Karpas-422 (cell line): ENCODE data around the gene ADGRG6. TPM values are rescaled to one million over a fixed set of nuclear protein-coding genes. Genes with fewer than 3 reads are reported as not detected.

Source experiments
- DNase-seq: peaks from one replicate; pipeline ENCODE4 v3.0.0-alpha.2; 2015
- H2AFZ ChIP-seq: fragments of 200-600 bp; sonication (generic); 2 replicates; pipeline ENCODE4 v1.6.1; 2014; ENCODE audit warnings: antibody characterized with exemption, low read length, mixed read lengths
- H3K27ac ChIP-seq: fragments of 200-600 bp; sonication (generic); 2 replicates; pipeline ENCODE4 v1.5.1; 2014; ENCODE audit warnings: mild to moderate bottlenecking, low read length, moderate library complexity
- H3K27me3 ChIP-seq: fragments of 200-600 bp; sonication (generic); 2 replicates; pipeline ENCODE4 v1.6.1; 2014; ENCODE audit warnings: low read length, mixed read lengths
- H3K36me3 ChIP-seq: fragments of 200-600 bp; sonication (generic); 2 replicates; pipeline ENCODE4 v1.6.1; 2014; ENCODE audit warnings: low read length, mixed read lengths; ENCODE audit not compliant: insufficient read depth
- H3K4me1 ChIP-seq: fragments of 200-600 bp; sonication (generic); 2 replicates; pipeline ENCODE4 v1.6.1; 2014; ENCODE audit warnings: mild to moderate bottlenecking, low read length, mixed read lengths
- H3K4me2 ChIP-seq: fragments of 200-600 bp; sonication (generic); 2 replicates; pipeline ENCODE4 v1.6.1; 2014; ENCODE audit warnings: low read length, low read depth, mild to moderate bottlenecking; ENCODE audit not compliant: poor library complexity, severe bottlenecking
- H3K4me3 ChIP-seq: fragments of 200-600 bp; sonication (generic); 2 replicates; pipeline ENCODE4 v1.5.1; 2014; ENCODE audit warnings: mild to moderate bottlenecking, antibody characterized with exemption, low read length, mixed read lengths
- H3K79me2 ChIP-seq: fragments of 200-600 bp; sonication (generic); 2 replicates; pipeline ENCODE4 v1.6.1; 2014; ENCODE audit warnings: mild to moderate bottlenecking, low read length, mixed read lengths
- H3K9ac ChIP-seq: fragments of 200-600 bp; sonication (generic); 2 replicates; pipeline ENCODE4 v1.6.0; 2014; ENCODE audit warnings: low read length
- H3K9me2 ChIP-seq: fragments of 200-600 bp; sonication (generic), shearing (Covaris generic); replicated peaks from 2 replicates; pipeline ENCODE4 v1.6.0; 2014; ENCODE audit warnings: mild to moderate bottlenecking, low read length, moderate library complexity; ENCODE audit not compliant: insufficient read depth
- H3K9me3 ChIP-seq: fragments of 300-700, 200-600 bp; sonication (generic); 2 replicates; pipeline ENCODE4 v1.6.1; 2014; ENCODE audit warnings: low read length, mixed read lengths
- H4K20me1 ChIP-seq: fragments of 200-600 bp; sonication (generic); 2 replicates; pipeline ENCODE4 v1.6.1; 2014; ENCODE audit warnings: mild to moderate bottlenecking, antibody characterized with exemption, low read length, low read depth; ENCODE audit not compliant: insufficient read depth
- total RNA-seq: library from RNA; depleted of rRNA; stranded (reverse); fragments of >200 nt; shearing (Covaris generic); gene quantifications from 2 replicates; pipeline ENCODE4 v1.2.3, GENCODE V29; 2014; ENCODE audit warnings: low replicate concordance

The ADGRG6 gene
- total RNA-seq, 1 experiment from 2014 or later: not detected

DNA sequence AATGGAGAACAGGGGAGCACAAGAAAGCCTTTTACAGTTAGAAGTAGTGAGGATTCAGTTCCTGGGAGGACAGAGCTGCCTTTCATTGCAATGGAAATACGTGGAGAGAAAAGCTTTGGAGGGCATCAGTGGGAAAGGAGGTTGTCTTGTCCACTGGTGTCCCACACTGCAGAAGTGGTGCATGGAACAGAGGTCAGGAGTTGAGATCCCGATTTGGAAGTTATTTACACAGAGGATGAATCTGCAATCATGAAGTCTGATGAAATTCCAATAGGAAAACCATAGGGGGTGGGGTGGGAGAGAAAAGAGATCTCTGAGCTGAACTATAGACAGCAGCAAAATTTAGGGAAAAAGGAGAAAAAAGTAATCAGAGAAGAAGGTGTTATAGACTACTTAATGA, 33.6 kb downstream of the ADGRG6 start:
- H3K9me2 ChIP-seq: no peaks in the 10 kb centered on the region
- H3K4me1 ChIP-seq: no peaks in the 10 kb centered on the region
- no peak overlapping the region for H3K9ac ChIP-seq
- no peak overlapping the region for H3K4me2 ChIP-seq
- H2AFZ ChIP-seq: no peak overlapping the region
- H3K79me2 ChIP-seq: no peaks in the 10 kb centered on the region
- H3K36me3 ChIP-seq: no peaks in the 10 kb centered on the region
- no peak overlapping the region for H3K4me3 ChIP-seq
- H4K20me1 ChIP-seq: no peaks in the 10 kb centered on the region
- DNase-seq: no peak
- H3K27me3 ChIP-seq: no peaks in the 10 kb centered on the region
- no peak overlapping the region for H3K27ac ChIP-seq
- H3K9me3 ChIP-seq: no peaks in the 10 kb centered on the region

DNA sequence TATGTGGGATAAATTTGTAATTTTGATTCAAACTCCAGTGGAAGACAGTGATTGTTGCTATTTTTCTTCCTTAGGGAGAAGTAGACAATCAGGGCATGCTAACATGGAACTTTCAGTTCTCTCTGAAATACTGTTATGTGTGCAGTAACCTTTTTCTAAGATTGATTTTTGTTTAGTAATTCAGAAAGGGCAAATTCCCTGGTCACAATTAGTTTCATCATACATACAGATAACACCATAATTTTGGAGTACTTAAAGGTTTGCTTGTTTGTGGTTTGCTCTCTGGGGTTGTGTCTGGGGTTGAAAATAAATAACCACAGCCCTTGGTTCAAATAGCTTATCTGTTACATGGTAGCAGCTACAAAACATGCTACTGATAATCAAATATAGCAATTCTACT, 34.4 kb downstream of the ADGRG6 start:
- no peaks in the 10 kb centered on the region for H3K36me3 ChIP-seq
- H3K9ac ChIP-seq: no peak overlapping the region
- no peak overlapping the region for H3K27ac ChIP-seq
- no peaks in the 10 kb centered on the region for H3K79me2 ChIP-seq
- H3K4me2 ChIP-seq: no peak overlapping the region
- no peak for DNase-seq
- no peaks in the 10 kb centered on the region for H3K9me2 ChIP-seq
- no peaks in the 10 kb centered on the region for H3K27me3 ChIP-seq
- H4K20me1 ChIP-seq: no peaks in the 10 kb centered on the region
- H2AFZ ChIP-seq: no peak overlapping the region
- no peaks in the 10 kb centered on the region for H3K9me3 ChIP-seq
- H3K4me1 ChIP-seq: no peaks in the 10 kb centered on the region
- H3K4me3 ChIP-seq: no peak overlapping the region

DNA sequence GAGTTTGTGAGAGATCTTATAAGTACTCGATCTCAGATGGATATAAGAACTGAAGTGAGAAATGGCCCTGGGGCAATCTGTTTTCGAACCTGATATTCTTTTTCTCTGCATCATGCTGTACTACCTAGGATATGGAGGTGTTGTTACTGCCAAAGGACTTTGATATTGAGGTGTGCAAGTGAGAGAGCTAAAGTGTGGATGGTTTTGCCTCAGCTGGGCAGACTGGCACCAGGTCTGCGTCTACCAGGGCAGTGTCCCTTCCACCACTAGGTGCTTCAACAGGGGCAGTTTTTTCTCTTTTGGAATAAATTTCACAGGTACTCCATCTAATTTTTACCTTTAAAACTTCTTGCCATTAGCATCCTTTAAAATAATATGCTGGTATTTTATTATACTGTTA, 35.0 kb downstream of the ADGRG6 start:
- no peak overlapping the region for H3K9ac ChIP-seq
- no peak for DNase-seq
- no peaks in the 10 kb centered on the region for H3K79me2 ChIP-seq
- no peak overlapping the region for H3K4me2 ChIP-seq
- H3K27me3 ChIP-seq: no peaks in the 10 kb centered on the region
- H4K20me1 ChIP-seq: no peaks in the 10 kb centered on the region
- no peaks in the 10 kb centered on the region for H3K36me3 ChIP-seq
- no peak overlapping the region for H3K27ac ChIP-seq
- H3K4me1 ChIP-seq: no peaks in the 10 kb centered on the region
- no peak overlapping the region for H3K4me3 ChIP-seq
- H3K9me2 ChIP-seq: no peaks in the 10 kb centered on the region
- H3K9me3 ChIP-seq: no peaks in the 10 kb centered on the region
- no peak overlapping the region for H2AFZ ChIP-seq

DNA sequence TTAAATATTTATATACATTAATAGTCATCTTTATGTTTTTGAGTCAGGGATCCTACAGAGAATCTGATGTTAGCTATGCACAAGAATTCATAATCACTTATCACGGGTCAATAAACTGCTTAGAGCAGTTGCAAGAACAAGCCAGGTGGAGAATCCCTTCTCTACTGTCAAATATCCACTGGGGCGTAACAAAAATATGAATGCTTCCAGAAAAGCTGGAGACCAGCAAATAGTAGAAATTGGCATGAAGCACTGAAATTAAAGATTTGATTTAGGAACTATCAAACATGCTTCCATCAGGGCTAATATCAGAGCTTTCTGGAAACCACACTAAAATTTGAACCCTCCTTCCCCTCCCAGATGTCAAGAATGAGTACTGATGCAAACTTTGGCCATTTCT, 37.3 kb downstream of the ADGRG6 start:
- Histone ChIP-seq H3K27ac (no peak overlapping the region), H3K36me3 (no peaks in the 10 kb centered on the region), H2AFZ (no peak overlapping the region), H3K4me3 (no peak overlapping the region), H3K79me2 (no peaks in the 10 kb centered on the region), H3K9me3 (no peaks in the 10 kb centered on the region), H3K4me2 (no peak overlapping the region), H3K9ac (no peak overlapping the region), H4K20me1 (no peaks in the 10 kb centered on the region), H3K27me3 (no peaks in the 10 kb centered on the region), H3K4me1 (no peaks in the 10 kb centered on the region), H3K9me2 (no peaks in the 10 kb centered on the region)
- no peak for DNase-seq

DNA sequence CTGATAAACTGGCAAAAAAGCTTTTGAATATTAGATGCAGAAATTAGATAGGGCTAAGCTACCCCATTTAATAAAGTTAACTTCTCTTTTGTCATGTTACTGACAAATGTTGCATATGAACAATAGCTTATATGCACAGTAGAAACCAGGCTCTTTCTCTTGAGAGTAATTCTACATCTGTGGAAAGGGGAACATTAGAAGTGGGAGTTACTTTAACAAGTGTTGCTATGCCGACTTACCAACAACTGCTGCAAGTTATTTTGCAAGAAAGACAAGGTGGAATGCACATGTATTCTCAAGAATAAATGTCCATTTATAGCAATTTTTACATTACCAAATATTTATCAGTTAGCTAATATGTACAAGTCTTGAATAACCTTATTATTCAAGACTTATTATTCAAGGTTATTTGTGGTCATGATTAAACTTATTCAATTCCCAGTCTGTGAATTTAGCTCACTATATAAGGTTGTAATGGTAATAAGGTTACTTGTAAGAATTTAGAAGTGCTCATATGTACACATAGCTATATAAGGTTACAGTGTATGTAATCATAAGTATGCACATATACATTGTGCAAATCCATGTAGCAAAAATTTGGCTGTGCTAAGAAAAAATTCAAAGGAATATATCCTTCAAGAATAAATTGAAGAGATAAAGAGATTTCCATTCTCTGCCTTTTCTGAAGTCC, 38.3 kb downstream of the ADGRG6 start:
- Histone ChIP-seq H2AFZ (no peak overlapping the region), H3K9me2 (no peaks in the 10 kb centered on the region), H3K27me3 (no peaks in the 10 kb centered on the region), H3K79me2 (no peaks in the 10 kb centered on the region), H3K9me3 (no peaks in the 10 kb centered on the region), H3K4me2 (no peak overlapping the region), H3K4me1 (no peaks in the 10 kb centered on the region), H3K36me3 (no peaks in the 10 kb centered on the region), H3K9ac (no peak overlapping the region), H4K20me1 (no peaks in the 10 kb centered on the region), H3K4me3 (no peak overlapping the region), H3K27ac (no peak overlapping the region)
- DNase-seq: no peak

DNA sequence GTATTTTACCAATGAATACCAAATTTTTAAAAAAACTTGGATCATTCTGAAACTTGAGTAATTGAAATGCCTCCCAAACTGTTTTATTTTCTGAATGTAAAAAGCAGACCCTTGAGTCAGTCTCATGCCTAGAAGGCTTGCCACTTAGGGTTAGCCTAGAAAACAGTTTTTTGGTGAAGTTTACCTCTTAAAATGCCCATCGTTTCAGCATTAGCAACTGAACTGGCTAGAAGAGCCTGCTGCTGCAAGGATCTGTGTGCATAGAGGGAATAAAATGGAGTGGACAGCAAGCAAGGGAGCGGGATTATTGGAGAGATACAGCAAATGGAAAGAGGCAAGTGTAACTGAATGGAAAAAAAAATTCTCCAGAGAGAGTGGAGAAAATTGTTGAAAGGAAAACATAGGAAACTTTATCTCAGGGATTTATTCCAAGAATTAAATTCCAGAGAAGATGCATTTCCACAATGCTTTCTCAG, 40.1 kb downstream of the ADGRG6 start:
- H3K4me1 ChIP-seq: no peaks in the 10 kb centered on the region
- H3K4me3 ChIP-seq: no peak overlapping the region
- H3K9ac ChIP-seq: no peak overlapping the region
- H2AFZ ChIP-seq: no peak overlapping the region
- H3K27me3 ChIP-seq: no peaks in the 10 kb centered on the region
- no peak overlapping the region for H3K27ac ChIP-seq
- no peaks in the 10 kb centered on the region for H3K9me3 ChIP-seq
- no peaks in the 10 kb centered on the region for H3K79me2 ChIP-seq
- H3K9me2 ChIP-seq: no peaks in the 10 kb centered on the region
- H3K36me3 ChIP-seq: no peaks in the 10 kb centered on the region
- no peak for DNase-seq
- H3K4me2 ChIP-seq: no peak overlapping the region
- H4K20me1 ChIP-seq: no peaks in the 10 kb centered on the region

DNA sequence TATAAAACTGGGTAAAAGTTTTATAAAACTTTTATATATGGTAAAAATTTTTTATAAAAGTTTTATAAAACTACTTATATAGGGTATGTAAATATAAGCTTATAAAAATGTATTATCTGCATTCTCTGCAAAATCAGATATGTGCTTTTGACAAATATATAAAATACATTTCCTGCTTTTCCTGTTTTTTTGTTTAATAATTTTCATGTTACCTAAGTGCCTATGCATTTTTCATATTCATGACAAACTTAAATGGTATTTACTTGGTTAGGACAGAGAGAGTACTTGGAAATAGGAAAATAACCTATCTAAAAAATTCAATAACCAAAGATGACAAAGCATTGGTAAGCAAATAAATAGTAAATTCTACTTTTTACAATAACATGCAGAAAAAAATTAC, 41.2 kb downstream of the ADGRG6 start:
- H2AFZ ChIP-seq: no peak overlapping the region
- H3K27me3 ChIP-seq: no peaks in the 10 kb centered on the region
- H3K4me1 ChIP-seq: no peaks in the 10 kb centered on the region
- no peaks in the 10 kb centered on the region for H3K9me3 ChIP-seq
- no peak overlapping the region for H3K27ac ChIP-seq
- no peak overlapping the region for H3K4me3 ChIP-seq
- H4K20me1 ChIP-seq: no peaks in the 10 kb centered on the region
- no peak overlapping the region for H3K4me2 ChIP-seq
- no peaks in the 10 kb centered on the region for H3K79me2 ChIP-seq
- no peaks in the 10 kb centered on the region for H3K36me3 ChIP-seq
- no peaks in the 10 kb centered on the region for H3K9me2 ChIP-seq
- DNase-seq: no peak
- no peak overlapping the region for H3K9ac ChIP-seq

DNA sequence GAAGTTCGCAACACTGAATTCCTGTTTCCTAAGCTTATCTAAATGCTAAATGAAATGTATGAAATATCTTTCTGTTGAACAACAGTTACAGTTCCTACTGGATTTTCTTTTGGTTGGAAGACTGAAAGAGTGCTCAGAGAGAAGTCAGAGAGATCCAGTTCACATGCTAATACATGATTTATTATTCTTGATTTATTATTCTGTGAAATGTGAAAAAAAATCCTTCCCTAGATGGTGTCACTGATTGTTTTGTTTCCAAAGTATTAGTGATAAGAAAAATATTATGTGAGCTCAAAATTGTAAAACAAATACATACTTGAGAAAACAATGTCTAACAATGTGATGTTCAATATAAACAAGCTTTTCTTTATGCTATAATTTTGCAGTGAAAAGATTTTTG, 42.1 kb downstream of the ADGRG6 start:
- no peak overlapping the region for H2AFZ ChIP-seq
- H3K79me2 ChIP-seq: no peaks in the 10 kb centered on the region
- H3K9me3 ChIP-seq: no peaks in the 10 kb centered on the region
- no peak overlapping the region for H3K27ac ChIP-seq
- no peaks in the 10 kb centered on the region for H4K20me1 ChIP-seq
- no peak overlapping the region for H3K9ac ChIP-seq
- H3K36me3 ChIP-seq: no peaks in the 10 kb centered on the region
- H3K27me3 ChIP-seq: no peaks in the 10 kb centered on the region
- no peaks in the 10 kb centered on the region for H3K4me1 ChIP-seq
- no peaks in the 10 kb centered on the region for H3K9me2 ChIP-seq
- no peak overlapping the region for H3K4me3 ChIP-seq
- no peak for DNase-seq
- no peak overlapping the region for H3K4me2 ChIP-seq
